GM12878 (cell line): ENCODE measurements around the gene ATF6.

ENCODE experiments used
- CHD4 ChIP-seq: fragments of 200-600 bp; sonication (generic); IDR thresholded peaks from 2 replicates; pipeline ENCODE4 v1.6.1; 2016; ENCODE audit warnings: mild to moderate bottlenecking
- HDAC6 ChIP-seq: fragments of 200-600 bp; sonication (generic); IDR thresholded peaks from one replicate; pipeline ENCODE4 v1.8.0; 2017; ENCODE audit warnings: antibody characterized with exemption; ENCODE audit not compliant: unreplicated experiment
- SIN3A ChIP-seq: IDR thresholded peaks from 2 replicates; pipeline ENCODE4 v1.6.1; 2012; ENCODE audit warnings: low read depth, low read length, improper control_type of control experiment
- TF ChIP-seq, protein P1 (sequence below): IDR thresholded peaks from 2 replicates; pipeline ENCODE4 v1.6.1; 2011; ENCODE audit warnings: low read depth, mild to moderate bottlenecking, low read length, moderate library complexity, borderline replicate concordance; ENCODE audit errors: extremely low read depth
- TF ChIP-seq, protein P2 (sequence below): IDR thresholded peaks from 2 replicates; pipeline ENCODE4 v1.6.1; 2011; ENCODE audit warnings: low read depth, low read length, improper control_type of control experiment, borderline replicate concordance
- TF ChIP-seq, protein P3 (sequence below), 3 experiments: IDR thresholded peaks in 2 of 3; conservative IDR thresholded peaks in 1 of 3; 2 replicates each; pipeline ENCODE4 v1.5.1; 2011; ENCODE audit warnings: low read depth in 3 of 3, low read length in 3 of 3, mild to moderate bottlenecking in 3 of 3, control low read depth in 2 of 3, moderate library complexity in 2 of 3, inconsistent platforms in 1 of 3, mixed read lengths in 1 of 3; ENCODE audit not compliant: control insufficient read depth in 2 of 3, insufficient read depth in 1 of 3; ENCODE audit errors: extremely low read depth in 1 of 3

DNA sequence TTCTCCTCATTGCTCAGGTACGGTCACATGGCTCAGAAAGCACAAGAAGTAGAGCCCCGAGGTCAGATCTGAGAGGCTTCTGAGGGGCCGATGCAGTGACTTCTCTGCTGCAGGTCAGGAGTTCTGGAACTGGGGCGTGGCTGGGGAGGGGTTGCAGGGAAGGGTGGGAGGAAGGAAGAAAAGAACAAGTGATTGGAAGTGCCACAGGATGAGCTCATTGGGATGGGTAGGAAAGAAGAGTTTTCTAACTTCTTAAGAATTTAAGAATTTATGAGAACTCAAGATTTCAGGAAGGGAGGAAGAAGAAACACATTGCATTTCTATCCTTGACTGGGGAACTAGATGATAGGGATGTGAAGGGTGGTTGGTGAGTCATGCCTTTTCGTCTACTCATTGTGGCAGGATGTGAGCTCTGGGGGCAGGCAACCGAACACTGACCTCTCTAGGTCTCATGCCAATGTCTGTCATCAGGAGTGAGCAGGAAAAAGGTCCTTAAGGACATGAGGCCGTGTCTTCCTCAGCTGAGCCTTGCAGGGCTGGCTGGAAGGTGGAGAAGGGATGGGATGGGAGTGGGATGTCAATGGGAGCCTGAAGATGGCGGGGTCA is 44.3 kb upstream of the ATF6 start:
- TF ChIP-seq, protein P1, sequence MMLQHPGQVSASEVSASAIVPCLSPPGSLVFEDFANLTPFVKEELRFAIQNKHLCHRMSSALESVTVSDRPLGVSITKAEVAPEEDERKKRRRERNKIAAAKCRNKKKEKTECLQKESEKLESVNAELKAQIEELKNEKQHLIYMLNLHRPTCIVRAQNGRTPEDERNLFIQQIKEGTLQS = no peak
- TF ChIP-seq, protein P2, sequence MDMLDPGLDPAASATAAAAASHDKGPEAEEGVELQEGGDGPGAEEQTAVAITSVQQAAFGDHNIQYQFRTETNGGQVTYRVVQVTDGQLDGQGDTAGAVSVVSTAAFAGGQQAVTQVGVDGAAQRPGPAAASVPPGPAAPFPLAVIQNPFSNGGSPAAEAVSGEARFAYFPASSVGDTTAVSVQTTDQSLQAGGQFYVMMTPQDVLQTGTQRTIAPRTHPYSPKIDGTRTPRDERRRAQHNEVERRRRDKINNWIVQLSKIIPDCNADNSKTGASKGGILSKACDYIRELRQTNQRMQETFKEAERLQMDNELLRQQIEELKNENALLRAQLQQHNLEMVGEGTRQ = no peak
- TF ChIP-seq CHD4 (no peak), SIN3A (no peak), HDAC6 (no peak)
- TF ChIP-seq, protein P3, sequence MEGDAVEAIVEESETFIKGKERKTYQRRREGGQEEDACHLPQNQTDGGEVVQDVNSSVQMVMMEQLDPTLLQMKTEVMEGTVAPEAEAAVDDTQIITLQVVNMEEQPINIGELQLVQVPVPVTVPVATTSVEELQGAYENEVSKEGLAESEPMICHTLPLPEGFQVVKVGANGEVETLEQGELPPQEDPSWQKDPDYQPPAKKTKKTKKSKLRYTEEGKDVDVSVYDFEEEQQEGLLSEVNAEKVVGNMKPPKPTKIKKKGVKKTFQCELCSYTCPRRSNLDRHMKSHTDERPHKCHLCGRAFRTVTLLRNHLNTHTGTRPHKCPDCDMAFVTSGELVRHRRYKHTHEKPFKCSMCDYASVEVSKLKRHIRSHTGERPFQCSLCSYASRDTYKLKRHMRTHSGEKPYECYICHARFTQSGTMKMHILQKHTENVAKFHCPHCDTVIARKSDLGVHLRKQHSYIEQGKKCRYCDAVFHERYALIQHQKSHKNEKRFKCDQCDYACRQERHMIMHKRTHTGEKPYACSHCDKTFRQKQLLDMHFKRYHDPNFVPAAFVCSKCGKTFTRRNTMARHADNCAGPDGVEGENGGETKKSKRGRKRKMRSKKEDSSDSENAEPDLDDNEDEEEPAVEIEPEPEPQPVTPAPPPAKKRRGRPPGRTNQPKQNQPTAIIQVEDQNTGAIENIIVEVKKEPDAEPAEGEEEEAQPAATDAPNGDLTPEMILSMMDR (IDR thresholded peaks at IDR 0.05 in 2 of 3, conservative IDR thresholded peaks at IDR 0.05 in 1 of 3; ENCODE audit: control insufficient read depth in 2 of 3, extremely low read depth in 1 of 3, insufficient read depth in 1 of 3, low read depth in 3 of 3, low read length in 3 of 3) = no peak
